ENCODE measurements around the gene VAMP4. TPM values are rescaled to one million over a fixed set of nuclear protein-coding genes. Genes with fewer than 3 reads are reported as not detected.

VAMP4 gene
- total RNA-seq, 1 donor = 7.6 TPM

GRCh38 chr1:171753685-171754352 is 12.0 kb upstream of the VAMP4 start:
- Histone ChIP-seq H4K20me1 (ENCODE audit: insufficient read depth, low read length) (no peaks in the 10 kb centered on the region), H3K27me3 (ENCODE audit: insufficient read depth, low read length) (peaks cover 3% of the 10 kb centered on the region), H3K36me3 (ENCODE audit: insufficient read depth, low read length) (no peaks in the 10 kb centered on the region), H3K4me2 (ENCODE audit: insufficient read depth, low read length) (peak overlapping the region; percentile 36), H3K4me1 (ENCODE audit: insufficient read depth, low read length) (peaks cover 14% of the 10 kb centered on the region), H3K27ac (ENCODE audit: low read depth, low read length) (no peak overlapping the region), H2AFZ (ENCODE audit: low read length) (no peak overlapping the region), H3K9me3 (ENCODE audit: low read depth, low read length) (no peaks in the 10 kb centered on the region), H3K4me3 (ENCODE audit: insufficient read depth, low read length) (no peak overlapping the region), H3K79me2 (ENCODE audit: insufficient read depth, low read length) (no peaks in the 10 kb centered on the region)
- TF ChIP-seq CTCF (IDR thresholded peaks at IDR 0.05; ENCODE audit: extremely low read depth, low read depth, low read length) = no peak
- no peak for DNase-seq (ENCODE audit: insufficient read length, low spot score, missing footprints)

- no peak for DNase-seq (ENCODE audit: insufficient read length, low spot score, missing footprints)
- H2AFZ ChIP-seq (ENCODE audit: low read length) = no peak overlapping the region
Observed at GRCh38 chr1:171753182-171753581, 11.3 kb upstream of the VAMP4 start.

GRCh38 chr1:171751221-171751620 is 9.4 kb upstream of the VAMP4 start:
- DNase-seq (ENCODE audit: insufficient read length, low spot score, missing footprints) = no peak
- Histone ChIP-seq H3K4me1 (ENCODE audit: insufficient read depth, low read length) (peaks cover 14% of the 10 kb centered on the region), H3K27ac (ENCODE audit: low read depth, low read length) (no peak overlapping the region), H3K4me3 (ENCODE audit: insufficient read depth, low read length) (no peak overlapping the region), H4K20me1 (ENCODE audit: insufficient read depth, low read length) (no peaks in the 10 kb centered on the region), H3K79me2 (ENCODE audit: insufficient read depth, low read length) (no peaks in the 10 kb centered on the region), H3K9me3 (ENCODE audit: low read depth, low read length) (no peaks in the 10 kb centered on the region), H2AFZ (ENCODE audit: low read length) (no peak overlapping the region), H3K27me3 (ENCODE audit: insufficient read depth, low read length) (peaks cover 2% of the 10 kb centered on the region), H3K4me2 (ENCODE audit: insufficient read depth, low read length) (no peak overlapping the region), H3K36me3 (ENCODE audit: insufficient read depth, low read length) (no peaks in the 10 kb centered on the region)
- TF ChIP-seq CTCF (IDR thresholded peaks at IDR 0.05; ENCODE audit: extremely low read depth, low read depth, low read length) = no peak

More at GRCh38 chr1:171753182-171753581, 11.3 kb upstream of the VAMP4 start:
- Histone ChIP-seq H3K4me2 (ENCODE audit: insufficient read depth, low read length) (no peak overlapping the region), H3K27me3 (ENCODE audit: insufficient read depth, low read length) (peaks cover 3% of the 10 kb centered on the region), H3K4me3 (ENCODE audit: insufficient read depth, low read length) (no peak overlapping the region), H3K79me2 (ENCODE audit: insufficient read depth, low read length) (no peaks in the 10 kb centered on the region), H3K9me3 (ENCODE audit: low read depth, low read length) (no peaks in the 10 kb centered on the region), H3K36me3 (ENCODE audit: insufficient read depth, low read length) (no peaks in the 10 kb centered on the region), H4K20me1 (ENCODE audit: insufficient read depth, low read length) (no peaks in the 10 kb centered on the region), H3K4me1 (ENCODE audit: insufficient read depth, low read length) (peaks cover 14% of the 10 kb centered on the region), H3K27ac (ENCODE audit: low read depth, low read length) (no peak overlapping the region)
- no peak for TF ChIP-seq CTCF (IDR thresholded peaks at IDR 0.05; ENCODE audit: extremely low read depth, low read depth, low read length)

- TF ChIP-seq CTCF (IDR thresholded peaks at IDR 0.05; ENCODE audit: extremely low read depth, low read depth, low read length) = no peak
Observed at GRCh38 chr1:171748651-171749050, 6.8 kb upstream of the VAMP4 start.

More at GRCh38 chr1:171748651-171749050, 6.8 kb upstream of the VAMP4 start:
- Histone ChIP-seq H3K4me2 (ENCODE audit: insufficient read depth, low read length) (no peak overlapping the region), H3K4me1 (ENCODE audit: insufficient read depth, low read length) (peaks cover 4% of the 10 kb centered on the region), H3K4me3 (ENCODE audit: insufficient read depth, low read length) (no peak overlapping the region), H3K27ac (ENCODE audit: low read depth, low read length) (no peak overlapping the region), H4K20me1 (ENCODE audit: insufficient read depth, low read length) (no peaks in the 10 kb centered on the region), H3K9me3 (ENCODE audit: low read depth, low read length) (no peaks in the 10 kb centered on the region), H2AFZ (ENCODE audit: low read length) (no peak overlapping the region), H3K36me3 (ENCODE audit: insufficient read depth, low read length) (no peaks in the 10 kb centered on the region), H3K79me2 (ENCODE audit: insufficient read depth, low read length) (no peaks in the 10 kb centered on the region), H3K27me3 (ENCODE audit: insufficient read depth, low read length) (no peaks in the 10 kb centered on the region)
- DNase-seq (ENCODE audit: insufficient read length, low spot score, missing footprints) = no peak

Measured in osteoblast (primary cell).